B cell (primary cell): ENCODE results near the gene CRYBG2.

ENCODE experiments used
- CTCF ChIP-seq: fragments of 200-600 bp; IDR thresholded peaks from one replicate; pipeline ENCODE4 v1.8.0; 2022; ENCODE audit warnings: antibody characterized with exemption, mild to moderate bottlenecking
- EZH2 ChIP-seq: IDR thresholded peaks from 2 replicates; pipeline ENCODE4 v1.6.1; 2012; ENCODE audit warnings: borderline replicate concordance, low read depth, mild to moderate bottlenecking, moderate library complexity, low read length; ENCODE audit not compliant: insufficient read depth, poor library complexity, severe bottlenecking

- no peak for TF ChIP-seq CTCF
- no peak for TF ChIP-seq EZH2
Observed at GRCh38 chr1:26282401-26282918, 71.5 kb downstream of the CRYBG2 start.
